ENCODE measurements around the gene CCR2.
"Not testable (repeated sequence)": the region's sequence is repeated elsewhere in the genome, so short reads cannot be mapped to it uniquely, and the experiment has no call there.

CCR2 gene

DNA sequence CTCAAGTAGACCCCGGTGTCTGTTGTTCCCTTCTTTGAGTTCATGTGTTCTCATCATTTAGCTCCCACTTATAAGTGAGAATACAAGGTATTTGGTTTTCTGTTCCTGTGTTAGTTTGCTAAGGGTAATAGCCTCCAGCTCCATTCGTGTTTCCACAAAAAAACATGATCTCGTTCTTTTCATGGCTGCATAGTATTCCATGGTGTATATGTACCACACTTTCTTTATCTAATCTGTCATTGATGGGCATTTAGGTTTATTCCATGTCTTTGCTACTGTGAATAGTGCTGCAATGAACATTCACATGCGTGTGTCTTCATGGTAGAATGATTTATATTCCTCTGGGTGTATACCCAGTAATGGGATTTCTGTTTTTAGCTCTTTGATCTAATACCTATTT is 49.0 kb downstream of the CCR2 start:
- not testable (repeated sequence) for H3K4me3 ChIP-seq (ENCODE audit: extremely low read depth, insufficient read depth, low read length, poor library complexity, severe bottlenecking); H3K9me3 ChIP-seq (ENCODE audit: control insufficient read depth, low read length); H3K27ac ChIP-seq (ENCODE audit: low read depth, low read length, severe bottlenecking); H3K36me3 ChIP-seq (ENCODE audit: control insufficient read depth, insufficient read depth, low read length)
- 83 to 100% methylated on average over 1 of the region's 4 CpGs for WGBS, 2 experiments (ENCODE audit: insufficient coverage in 2 of 2)
- H3K4me1 ChIP-seq (ENCODE audit: control insufficient read depth, insufficient read depth, low read length, poor library complexity, severe bottlenecking), result peaks cover 30% of the 10 kb centered on the region

DNA sequence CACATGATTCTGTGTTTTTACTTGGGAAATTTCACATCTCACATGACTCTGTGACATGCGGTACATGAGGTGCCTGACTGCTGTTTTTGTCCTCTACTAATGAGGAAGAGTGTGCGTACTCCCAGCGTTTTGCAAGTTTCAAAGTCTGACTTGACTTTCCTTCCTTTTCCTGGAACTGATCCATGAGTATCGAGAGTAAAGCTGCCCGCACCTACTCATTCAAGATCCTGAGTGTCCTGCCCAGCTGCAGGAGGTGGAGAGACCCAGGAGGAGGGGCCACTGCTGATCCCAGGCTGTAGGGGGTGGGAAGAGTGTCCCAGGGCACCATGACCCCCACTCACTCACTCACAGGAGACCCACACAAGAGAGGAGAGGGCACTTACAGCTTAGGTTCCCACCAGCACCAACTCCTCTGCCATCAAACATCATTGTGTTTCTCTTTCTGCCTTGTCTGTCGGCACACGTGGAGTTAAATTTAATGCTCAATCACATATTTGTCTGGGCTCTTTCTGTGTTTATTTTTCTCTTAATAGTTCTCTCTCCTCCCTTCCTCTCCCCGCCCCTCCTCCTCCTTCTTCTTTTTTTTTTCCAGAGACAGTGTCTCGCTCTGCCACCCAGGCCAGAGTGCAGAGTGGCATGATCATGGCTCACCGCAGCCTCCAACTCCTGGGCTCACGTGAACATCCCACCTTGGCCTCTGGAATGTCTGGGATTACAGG is 51.5 kb downstream of the CCR2 start:
- Histone ChIP-seq H3K9me3 (ENCODE audit: control insufficient read depth, low read length) (no peaks in the 10 kb centered on the region), H3K4me3 (ENCODE audit: extremely low read depth, insufficient read depth, low read length, poor library complexity, severe bottlenecking) (no peak overlapping the region), H3K36me3 (ENCODE audit: control insufficient read depth, insufficient read depth, low read length) (no peaks in the 10 kb centered on the region), H3K27ac (ENCODE audit: low read depth, low read length, severe bottlenecking) (no peak overlapping the region), H3K4me1 (ENCODE audit: control insufficient read depth, insufficient read depth, low read length, poor library complexity, severe bottlenecking) (peaks cover 18% of the 10 kb centered on the region)
- 93 to 96% methylated on average over 7 to 8 of the region's 11 CpGs for WGBS, 2 experiments (ENCODE audit: insufficient coverage in 2 of 2)

DNA sequence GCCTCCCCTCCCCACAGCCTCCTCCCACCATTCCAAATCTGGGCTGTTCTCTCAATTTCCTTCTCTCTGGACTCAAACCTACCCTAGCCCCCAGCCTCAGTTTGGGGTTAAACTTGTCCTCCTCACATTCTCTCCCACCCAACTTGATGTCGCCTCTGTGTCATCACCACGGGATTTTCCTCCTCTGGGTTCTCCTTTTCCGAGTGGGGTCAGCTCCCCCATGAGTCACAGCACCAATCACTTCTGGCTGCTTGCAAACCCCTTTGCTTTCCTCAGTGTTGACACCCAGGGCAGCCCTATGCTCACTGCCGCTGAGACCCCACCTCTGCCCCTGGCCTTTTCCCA is 52.5 kb downstream of the CCR2 start:
- WGBS, 2 experiments (ENCODE audit: insufficient coverage in 2 of 2), result 84 to 85% methylated on average over 3 to 4 of the region's 4 CpGs
- H3K27ac ChIP-seq (ENCODE audit: low read depth, low read length, severe bottlenecking), result peak overlapping the region; percentile 71
- H3K4me3 ChIP-seq (ENCODE audit: extremely low read depth, insufficient read depth, low read length, poor library complexity, severe bottlenecking), result no peak overlapping the region
- no peaks in the 10 kb centered on the region for H3K9me3 ChIP-seq (ENCODE audit: control insufficient read depth, low read length)
- no peaks in the 10 kb centered on the region for H3K36me3 ChIP-seq (ENCODE audit: control insufficient read depth, insufficient read depth, low read length)
- peaks cover 15% of the 10 kb centered on the region for H3K4me1 ChIP-seq (ENCODE audit: control insufficient read depth, insufficient read depth, low read length, poor library complexity, severe bottlenecking)

DNA sequence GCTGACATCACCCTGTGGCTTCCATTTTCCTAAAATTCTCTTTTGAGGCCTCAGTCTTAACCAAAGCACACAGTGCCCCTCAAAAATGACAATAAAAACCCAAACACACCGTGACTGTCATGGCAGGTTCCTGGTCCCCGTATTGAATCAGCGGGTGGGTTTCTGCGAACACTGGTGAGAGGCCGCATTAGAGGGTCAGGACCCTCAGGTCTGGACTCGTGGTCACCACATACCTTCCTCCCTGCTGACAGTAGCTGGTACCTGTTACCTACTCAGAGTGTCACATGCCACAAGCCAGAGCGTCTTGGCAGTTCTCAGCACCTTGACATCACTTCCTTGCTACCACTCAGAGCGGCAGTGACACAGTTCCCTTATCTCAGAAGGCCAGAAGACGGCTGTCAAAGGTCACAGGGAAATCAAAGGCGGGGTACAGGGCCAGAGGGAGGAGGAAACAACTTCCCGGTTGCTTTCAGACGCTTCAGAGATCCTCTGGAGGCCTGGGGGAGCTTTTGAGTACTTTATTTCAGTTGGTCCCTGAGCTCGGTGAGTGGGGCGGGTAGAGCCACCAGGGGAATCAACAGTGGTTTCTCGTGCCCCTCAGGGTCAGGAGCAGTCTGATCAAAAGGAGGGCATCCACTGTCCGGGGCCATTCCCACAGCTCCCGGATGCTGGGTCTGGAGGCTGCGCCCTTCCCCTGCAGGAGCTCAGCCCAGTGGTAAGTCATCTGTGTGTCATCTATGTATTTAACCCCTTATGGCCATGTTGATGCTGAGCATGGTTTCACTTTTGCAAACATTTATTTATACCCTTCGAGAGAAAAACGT is 53.1 kb downstream of the CCR2 start, which contains the start of the genes CCR5AS and CCRL2:
Gene CCR5AS (minus strand): TSS at position 279 of the 824 bp plus-strand sequence.
Gene CCRL2 (plus strand): TSS at position 472 of the 824 bp plus-strand sequence. CDS start 821 bp downstream, outside the sequence.
- H3K27ac ChIP-seq (ENCODE audit: low read depth, low read length, severe bottlenecking), result peak within 1 kb of the TSS; percentile 71

DNA sequence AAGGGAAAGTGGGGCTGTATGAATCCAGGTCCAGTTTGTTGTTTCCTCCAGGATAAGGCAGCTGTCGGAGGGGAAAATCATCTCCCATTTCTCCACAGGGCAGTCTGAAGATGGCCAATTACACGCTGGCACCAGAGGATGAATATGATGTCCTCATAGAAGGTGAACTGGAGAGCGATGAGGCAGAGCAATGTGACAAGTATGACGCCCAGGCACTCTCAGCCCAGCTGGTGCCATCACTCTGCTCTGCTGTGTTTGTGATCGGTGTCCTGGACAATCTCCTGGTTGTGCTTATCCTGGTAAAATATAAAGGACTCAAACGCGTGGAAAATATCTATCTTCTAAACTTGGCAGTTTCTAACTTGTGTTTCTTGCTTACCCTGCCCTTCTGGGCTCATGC is 54.1 kb downstream of the CCR2 start:
- H3K4me1 ChIP-seq (ENCODE audit: control insufficient read depth, insufficient read depth, low read length, poor library complexity, severe bottlenecking), result peaks cover 22% of the 10 kb centered on the region
- H3K27ac ChIP-seq (ENCODE audit: low read depth, low read length, severe bottlenecking), result no peak overlapping the region
- no peaks in the 10 kb centered on the region for H3K36me3 ChIP-seq (ENCODE audit: control insufficient read depth, insufficient read depth, low read length)
- H3K4me3 ChIP-seq (ENCODE audit: extremely low read depth, insufficient read depth, low read length, poor library complexity, severe bottlenecking), result no peak overlapping the region
- WGBS, 2 experiments (ENCODE audit: insufficient coverage in 2 of 2), result 93 to 95% methylated on average over 6 to 7 of the region's 7 CpGs
- H3K9me3 ChIP-seq (ENCODE audit: control insufficient read depth, low read length), result no peaks in the 10 kb centered on the region

More for the DNA sequence above, 53.1 kb downstream of the CCR2 start, which contains the start of the genes CCR5AS and CCRL2:
- Histone ChIP-seq H3K9me3 (ENCODE audit: control insufficient read depth, low read length) (no peaks in the 10 kb centered on the region), H3K4me1 (ENCODE audit: control insufficient read depth, insufficient read depth, low read length, poor library complexity, severe bottlenecking) (peaks cover 15% of the 10 kb centered on the region), H3K4me3 (ENCODE audit: extremely low read depth, insufficient read depth, low read length, poor library complexity, severe bottlenecking) (no peak within 1 kb of the TSS), H3K36me3 (ENCODE audit: control insufficient read depth, insufficient read depth, low read length) (no peaks in the 10 kb centered on the region)
- 77 to 79% methylated on average over 14 to 18 of the region's 20 CpGs for WGBS, 2 experiments (ENCODE audit: insufficient coverage in 2 of 2)

DNA sequence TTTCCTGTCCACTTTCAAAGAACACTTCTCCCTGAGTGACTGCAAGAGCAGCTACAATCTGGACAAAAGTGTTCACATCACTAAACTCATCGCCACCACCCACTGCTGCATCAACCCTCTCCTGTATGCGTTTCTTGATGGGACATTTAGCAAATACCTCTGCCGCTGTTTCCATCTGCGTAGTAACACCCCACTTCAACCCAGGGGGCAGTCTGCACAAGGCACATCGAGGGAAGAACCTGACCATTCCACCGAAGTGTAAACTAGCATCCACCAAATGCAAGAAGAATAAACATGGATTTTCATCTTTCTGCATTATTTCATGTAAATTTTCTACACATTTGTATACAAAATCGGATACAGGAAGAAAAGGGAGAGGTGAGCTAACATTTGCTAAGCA is 54.9 kb downstream of the CCR2 start:
- no peak overlapping the region for H3K27ac ChIP-seq (ENCODE audit: low read depth, low read length, severe bottlenecking)
- peaks cover 24% of the 10 kb centered on the region for H3K4me1 ChIP-seq (ENCODE audit: control insufficient read depth, insufficient read depth, low read length, poor library complexity, severe bottlenecking)
- H3K4me3 ChIP-seq (ENCODE audit: extremely low read depth, insufficient read depth, low read length, poor library complexity, severe bottlenecking), result no peak overlapping the region
- whole genome bisulfite sequencing, 2 experiments (ENCODE audit: insufficient coverage in 2 of 2), result 83 to 89% methylated on average over 4 to 6 of the region's 7 CpGs
- no peaks in the 10 kb centered on the region for H3K9me3 ChIP-seq (ENCODE audit: control insufficient read depth, low read length)
- H3K36me3 ChIP-seq (ENCODE audit: control insufficient read depth, insufficient read depth, low read length), result no peaks in the 10 kb centered on the region

DNA sequence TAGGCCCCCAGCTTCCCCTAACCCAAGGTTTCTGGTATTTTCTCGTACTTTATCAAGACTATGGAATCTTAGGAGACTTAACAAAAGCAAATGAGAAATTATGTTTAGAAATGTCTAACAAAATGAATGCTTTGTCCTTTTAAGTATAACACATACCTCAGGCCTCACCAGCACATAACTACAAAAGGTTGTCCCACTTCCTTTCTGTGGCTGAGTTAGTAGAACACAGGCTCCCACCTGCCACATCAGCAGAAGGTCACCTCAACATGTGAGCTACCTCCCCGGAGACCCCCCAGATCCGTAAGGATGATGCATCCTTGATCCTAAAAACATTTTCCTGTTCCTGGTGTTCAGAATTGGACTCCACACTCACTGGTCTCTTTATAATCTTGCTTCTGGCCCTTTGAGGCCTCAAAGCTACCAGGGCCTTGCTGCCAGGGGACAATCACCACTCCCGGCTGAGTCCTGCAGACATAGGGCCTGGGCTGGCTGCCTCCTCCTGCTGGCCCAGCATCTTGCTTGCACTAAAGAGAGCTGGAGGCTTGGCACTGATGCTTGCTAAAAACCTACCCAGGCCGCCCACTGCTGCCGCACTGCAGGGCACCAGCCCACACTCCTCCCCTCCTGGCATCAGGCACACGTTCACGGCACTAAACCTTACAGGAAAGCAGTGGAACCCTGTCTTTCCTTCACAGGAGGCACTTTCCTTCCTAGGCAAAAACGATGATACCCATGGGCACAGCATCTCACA is 56.0 kb downstream of the CCR2 start:
- Histone ChIP-seq H3K27ac (ENCODE audit: low read depth, low read length, severe bottlenecking) (no peak overlapping the region), H3K4me1 (ENCODE audit: control insufficient read depth, insufficient read depth, low read length, poor library complexity, severe bottlenecking) (peaks cover 24% of the 10 kb centered on the region), H3K36me3 (ENCODE audit: control insufficient read depth, insufficient read depth, low read length) (no peaks in the 10 kb centered on the region), H3K9me3 (ENCODE audit: control insufficient read depth, low read length) (no peaks in the 10 kb centered on the region), H3K4me3 (ENCODE audit: extremely low read depth, insufficient read depth, low read length, poor library complexity, severe bottlenecking) (no peak overlapping the region)
- 93 to 96% methylated on average over 3 to 7 of the region's 9 CpGs for WGBS, 2 experiments (ENCODE audit: insufficient coverage in 2 of 2)

All from mesodermal cell (in vitro differentiated cells).